Stomach (tissue), 9 donors: ENCODE measurements around the gene RASAL2. TPM values are rescaled to one million over a fixed set of nuclear protein-coding genes. Genes with fewer than 3 reads are reported as not detected.

Experiments
- DNase-seq, 2 donors: peaks; one replicate each; pipeline versions ENCODE4 v3.0.0 to v3.0.0-alpha.2; 2013 to 2019
- H3K27ac ChIP-seq, 5 donors: fragments of 200-600 bp in 4 of 5; sonication (generic) in 4 of 5; one replicate each; pipeline ENCODE4 v1.5.1; 2013 to 2019; ENCODE audit warnings: mild to moderate bottlenecking in 1 of 5, moderate library complexity in 1 of 5
- H3K27me3 ChIP-seq, 3 donors: fragments of 200-600 bp; sonication (generic); one replicate each; pipeline ENCODE4 v1.5.1; 2017 to 2019; ENCODE audit warnings: mixed run types in 1 of 3
- H3K36me3 ChIP-seq, 4 donors: fragments of 200-600 bp; sonication (generic); 1 replicate in 3 of 4; 2 replicates in 1 of 4; pipeline ENCODE4 v1.5.1; 2016 to 2019
- H3K4me1 ChIP-seq, 4 donors: fragments of 200-600 bp; sonication (generic); one replicate each; pipeline ENCODE4 v1.5.1; 2016 to 2019
- H3K4me3 ChIP-seq, 4 donors: fragments of 200-600 bp; sonication (generic) in 3 of 4; one replicate each; pipeline ENCODE4 v1.5.1; 2016 to 2019; ENCODE audit warnings: mild to moderate bottlenecking in 1 of 4
- H3K9me3 ChIP-seq, 4 donors: fragments of 200-600 bp; sonication (generic); one replicate each; pipeline ENCODE4 v1.5.1; 2016 to 2019
- EP300 ChIP-seq: sonication (generic); formaldehyde crosslinking; IDR thresholded peaks from one replicate; pipeline ENCODE4 v1.6.1; 2017; ENCODE audit warnings: antibody characterized with exemption
- POLR2A ChIP-seq, 4 donors: fragments of 450-650 bp; IDR thresholded peaks; one replicate each; pipeline ENCODE4 v1.6.1; 2016; ENCODE audit warnings: antibody characterized with exemption in 4 of 4, control low read depth in 2 of 4, mild to moderate bottlenecking in 1 of 4, moderate library complexity in 1 of 4
- POLR2AphosphoS5 ChIP-seq, 3 donors: sonication (generic); formaldehyde crosslinking; IDR thresholded peaks; one replicate each; pipeline ENCODE4 v1.6.1; 2016; ENCODE audit warnings: antibody characterized with exemption in 3 of 3
- WGBS, 5 donors: extraction: QIAGEN DNeasy Blood & Tissue Kit in 3 of 5; methylation state at CpG; one replicate each; pipeline versions ENCODE4 v1.1.5 to v1.1.7; 2013 to 2018; 5-methylcytosine and 5-hydroxymethylcytosine counted together
- intact Hi-C: fragments of 100-400 bp; cut with DNase I; formaldehyde crosslinking; loops from one replicate; pipeline ENCODE4 v1.15.1; 2023; ENCODE audit warnings: low total_unique reads
- polyA plus RNA-seq, 3 donors: library from polyadenylated mRNA; stranded (reverse); fragments of 200-250 nt; gene quantifications; one replicate each; pipeline ENCODE4 v1.2.3, GENCODE V29; 2013
- total RNA-seq, 5 donors: library from RNA; depleted of rRNA; stranded (reverse); fragments of >200 nt; gene quantifications; one replicate each; pipeline versions ENCODE4 v1.1.0 to v1.2.3, GENCODE V29; 2014 to 2016
- TF ChIP-seq, protein P1 (sequence below), 7 experiments: fragments of 450-650 bp in 4 of 7; fragments of 200-600 bp in 3 of 7; sonication (generic) in 3 of 7; IDR thresholded peaks; one replicate each; pipeline ENCODE4 v1.5.1; 2016 to 2019; ENCODE audit warnings: antibody characterized with exemption in 7 of 7, control low read depth in 2 of 7, mild to moderate bottlenecking in 1 of 7
- donor health status: healthy with polysubstance abuse.
- donor health status: Bipolar disorder and iron deficiency.
- donor health status: healthy.

The RASAL2 gene
- total and polyA plus RNA-seq, 8 donors: 1.2 to 47.5 (median 14.3) TPM

DNA sequence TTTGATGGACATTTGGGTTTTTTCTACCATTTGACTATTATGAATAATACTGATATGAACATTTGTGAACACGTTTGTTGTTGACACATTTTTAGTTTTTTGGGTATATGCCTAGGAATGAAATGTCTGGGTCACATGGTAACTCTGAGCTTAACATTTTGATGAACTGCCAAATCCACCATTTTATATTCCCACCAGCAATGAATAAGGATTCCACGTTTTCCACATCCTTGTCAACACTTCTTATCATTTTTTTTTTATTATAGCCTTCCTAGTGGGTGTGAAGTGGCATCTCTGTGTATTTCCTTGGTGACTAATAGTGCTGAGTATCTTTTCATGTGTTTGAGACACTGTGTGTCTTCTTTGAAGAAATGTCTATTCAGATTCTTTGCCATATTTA lies 67.6 kb downstream of the RASAL2 start:
- no peaks in the 10 kb centered on the region for H3K36me3 ChIP-seq
- intact Hi-C loops: no loop called here
- DNase-seq: no peak
- TF ChIP-seq POLR2A (IDR thresholded peaks at IDR 0.05) (no peak), EP300 (no peak), POLR2AphosphoS5 (IDR thresholded peaks at IDR 0.05) (no peak)
- TF ChIP-seq, protein P1, sequence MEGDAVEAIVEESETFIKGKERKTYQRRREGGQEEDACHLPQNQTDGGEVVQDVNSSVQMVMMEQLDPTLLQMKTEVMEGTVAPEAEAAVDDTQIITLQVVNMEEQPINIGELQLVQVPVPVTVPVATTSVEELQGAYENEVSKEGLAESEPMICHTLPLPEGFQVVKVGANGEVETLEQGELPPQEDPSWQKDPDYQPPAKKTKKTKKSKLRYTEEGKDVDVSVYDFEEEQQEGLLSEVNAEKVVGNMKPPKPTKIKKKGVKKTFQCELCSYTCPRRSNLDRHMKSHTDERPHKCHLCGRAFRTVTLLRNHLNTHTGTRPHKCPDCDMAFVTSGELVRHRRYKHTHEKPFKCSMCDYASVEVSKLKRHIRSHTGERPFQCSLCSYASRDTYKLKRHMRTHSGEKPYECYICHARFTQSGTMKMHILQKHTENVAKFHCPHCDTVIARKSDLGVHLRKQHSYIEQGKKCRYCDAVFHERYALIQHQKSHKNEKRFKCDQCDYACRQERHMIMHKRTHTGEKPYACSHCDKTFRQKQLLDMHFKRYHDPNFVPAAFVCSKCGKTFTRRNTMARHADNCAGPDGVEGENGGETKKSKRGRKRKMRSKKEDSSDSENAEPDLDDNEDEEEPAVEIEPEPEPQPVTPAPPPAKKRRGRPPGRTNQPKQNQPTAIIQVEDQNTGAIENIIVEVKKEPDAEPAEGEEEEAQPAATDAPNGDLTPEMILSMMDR (IDR thresholded peaks at IDR 0.05): no peak
- 42 to 70% (median 56%) methylated on average over 2 of the region's 2 CpGs for WGBS, 5 donors
- no peak overlapping the region for H3K4me3 ChIP-seq
- no peaks in the 10 kb centered on the region for H3K9me3 ChIP-seq
- no peak overlapping the region for H3K27ac ChIP-seq
- H3K4me1 ChIP-seq: no peaks in the 10 kb centered on the region
- H3K27me3 ChIP-seq: no peaks in the 10 kb centered on the region

GRCh38 chr1:178165196-178165595 lies 71.3 kb downstream of the RASAL2 start:
- TF ChIP-seq EP300 (no peak), POLR2A (IDR thresholded peaks at IDR 0.05) (no peak), POLR2AphosphoS5 (IDR thresholded peaks at IDR 0.05) (no peak)
- TF ChIP-seq, protein P1 (IDR thresholded peaks at IDR 0.05): no peak
- H3K9me3 ChIP-seq: no peaks in the 10 kb centered on the region
- H3K27ac ChIP-seq: no peak overlapping the region
- H3K36me3 ChIP-seq: no peaks in the 10 kb centered on the region
- no peaks in the 10 kb centered on the region for H3K27me3 ChIP-seq
- 68 to 93% (median 78%) methylated on average over 1 of the region's 1 CpG for WGBS, 5 donors
- H3K4me1 ChIP-seq: no peaks in the 10 kb centered on the region
- H3K4me3 ChIP-seq: no peak overlapping the region
- intact Hi-C loops: no loop called here
- no peak for DNase-seq

- intact Hi-C loops: no loop called here
- WGBS, 5 donors: 45 to 53% (median 48%) methylated on average over 1 of the region's 1 CpG
- no peak overlapping the region for H3K4me3 ChIP-seq
These were observed 72.6 kb downstream of the RASAL2 start for GRCh38 chr1:178166429-178167024.

GRCh38 chr1:178168536-178168935 lies 74.6 kb downstream of the RASAL2 start:
- 84 to 92% (median 87%) methylated on average over 2 of the region's 2 CpGs for WGBS, 5 donors
- no peak for DNase-seq
- no peaks in the 10 kb centered on the region for H3K36me3 ChIP-seq
- H3K27ac ChIP-seq: no peak overlapping the region
- no peaks in the 10 kb centered on the region for H3K9me3 ChIP-seq
- no peak overlapping the region for H3K4me3 ChIP-seq
- H3K4me1 ChIP-seq: no peaks in the 10 kb centered on the region
- intact Hi-C loops: no loop called here
- TF ChIP-seq POLR2AphosphoS5 (IDR thresholded peaks at IDR 0.05) (no peak), EP300 (no peak), POLR2A (IDR thresholded peaks at IDR 0.05) (no peak)
- TF ChIP-seq, protein P1 (IDR thresholded peaks at IDR 0.05): no peak
- no peaks in the 10 kb centered on the region for H3K27me3 ChIP-seq

More at GRCh38 chr1:178166429-178167024, 72.6 kb downstream of the RASAL2 start:
- Histone ChIP-seq H3K27ac (no peak overlapping the region), H3K9me3 (no peaks in the 10 kb centered on the region), H3K4me1 (no peaks in the 10 kb centered on the region), H3K36me3 (no peaks in the 10 kb centered on the region), H3K27me3 (no peaks in the 10 kb centered on the region)
- TF ChIP-seq POLR2A (IDR thresholded peaks at IDR 0.05): no peak
- no peak for TF ChIP-seq EP300
- TF ChIP-seq, protein P1 (IDR thresholded peaks at IDR 0.05): no peak
- TF ChIP-seq POLR2AphosphoS5 (IDR thresholded peaks at IDR 0.05): no peak
- DNase-seq: no peak
